C4-2B (cell line): Measurements from ENCODE around the gene HASPIN.

Experiments used
- CTCF ChIP-seq: fragments of 450-650 bp; conservative IDR thresholded peaks from 2 replicates; pipeline ENCODE4 v1.5.1; 2017; ENCODE audit warnings: mild to moderate bottlenecking
- ZFX ChIP-seq: fragments of 450-650 bp; IDR thresholded peaks from 2 replicates; pipeline ENCODE4 v1.6.1; 2017

GRCh38 chr17:3688027-3688553, 35.6 kb upstream of the HASPIN start:
- TF ChIP-seq CTCF (no peak), ZFX (no peak)
